Activated B cell treated with CpG ODN at 0.5 μM for 24 hours (primary cell): ENCODE measurements around the gene RASSF3. TPM values are rescaled to one million over a fixed set of nuclear protein-coding genes. Genes with fewer than 3 reads are reported as not detected.

ENCODE experiments used
- ATAC-seq: fragments of 200-7000 bp; cut with Tn5 transposase; one replicate; pipeline ENCODE4 v1.10.0; 2021; ENCODE audit warnings: low read depth, mild to moderate bottlenecking, moderate library complexity
- CTCF ChIA-PET: fragments of 350-600 bp; sonication (Branson Sonifier 250); formaldehyde crosslinking; loops from one replicate; lab custom pipeline; 2021; ENCODE audit warnings: antibody characterized with exemption; lab: Charles Lee
- POLR2A ChIA-PET: fragments of 350-600 bp; sonication (Branson Sonifier 250); formaldehyde crosslinking; loops from one replicate; lab custom pipeline; 2021; ENCODE audit warnings: antibody characterized with exemption; lab: Charles Lee
- DNase-seq: peaks from one replicate; pipeline ENCODE4 v3.0.0; 2022
- H3K27ac Mint-ChIP-seq: one replicate; pipeline ENCODE4 v1.8.0; 2020; ENCODE audit warnings: mixed read lengths
- H3K27me3 Mint-ChIP-seq: one replicate; pipeline ENCODE4 v1.8.0; 2021; ENCODE audit warnings: mixed read lengths
- H3K36me3 Mint-ChIP-seq: one replicate; pipeline ENCODE4 v1.8.0; 2021; ENCODE audit warnings: low read depth, mixed read lengths
- H3K4me1 Mint-ChIP-seq: one replicate; pipeline ENCODE4 v1.8.0; 2021; ENCODE audit warnings: mixed read lengths
- H3K4me3 Mint-ChIP-seq: one replicate; pipeline ENCODE4 v1.8.0; 2020; ENCODE audit warnings: mild to moderate bottlenecking, mixed read lengths
- H3K9me3 Mint-ChIP-seq: one replicate; pipeline ENCODE4 v1.8.0; 2020; ENCODE audit warnings: mixed read lengths
- intact Hi-C: fragments of 100-400 bp; cut with micrococcal nuclease; formaldehyde crosslinking; loops from one replicate; pipeline ENCODE4 v1.15.1; 2024
- total RNA-seq: library from RNA; stranded (reverse); gene quantifications from 2 replicates; pipeline ENCODE4 v1.2.3, GENCODE V29; 2022
- TF ChIP-seq, protein P1 (sequence below): fragments of 200-600 bp; IDR thresholded peaks from one replicate; pipeline ENCODE4 v1.8.0; 2022; ENCODE audit warnings: antibody characterized with exemption, mild to moderate bottlenecking

The RASSF3 gene
- total RNA-seq, 1 donor from 2014 or later: 95.7 TPM

GRCh38 chr12:64730588-64730969 is 120.3 kb downstream of the RASSF3 start:
- intact Hi-C loops: no loop called here
- Mint-ChIP-seq H3K36me3 (peaks cover 53% of the 10 kb centered on the region), H3K9me3 (no peaks in the 10 kb centered on the region), H3K27me3 (no peaks in the 10 kb centered on the region), H3K27ac (peak overlapping the region; percentile 68), H3K4me3 (no peak overlapping the region), H3K4me1 (peaks cover 12% of the 10 kb centered on the region)
- TF ChIP-seq, protein P1, sequence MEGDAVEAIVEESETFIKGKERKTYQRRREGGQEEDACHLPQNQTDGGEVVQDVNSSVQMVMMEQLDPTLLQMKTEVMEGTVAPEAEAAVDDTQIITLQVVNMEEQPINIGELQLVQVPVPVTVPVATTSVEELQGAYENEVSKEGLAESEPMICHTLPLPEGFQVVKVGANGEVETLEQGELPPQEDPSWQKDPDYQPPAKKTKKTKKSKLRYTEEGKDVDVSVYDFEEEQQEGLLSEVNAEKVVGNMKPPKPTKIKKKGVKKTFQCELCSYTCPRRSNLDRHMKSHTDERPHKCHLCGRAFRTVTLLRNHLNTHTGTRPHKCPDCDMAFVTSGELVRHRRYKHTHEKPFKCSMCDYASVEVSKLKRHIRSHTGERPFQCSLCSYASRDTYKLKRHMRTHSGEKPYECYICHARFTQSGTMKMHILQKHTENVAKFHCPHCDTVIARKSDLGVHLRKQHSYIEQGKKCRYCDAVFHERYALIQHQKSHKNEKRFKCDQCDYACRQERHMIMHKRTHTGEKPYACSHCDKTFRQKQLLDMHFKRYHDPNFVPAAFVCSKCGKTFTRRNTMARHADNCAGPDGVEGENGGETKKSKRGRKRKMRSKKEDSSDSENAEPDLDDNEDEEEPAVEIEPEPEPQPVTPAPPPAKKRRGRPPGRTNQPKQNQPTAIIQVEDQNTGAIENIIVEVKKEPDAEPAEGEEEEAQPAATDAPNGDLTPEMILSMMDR: no peak
- CTCF ChIA-PET: no interaction called here
- no peak for DNase-seq
- no peak for ATAC-seq
- POLR2A ChIA-PET: interaction anchor here (0.5 kb wide), 1 partner anchor 221 kb away, joined by 3 read pairs; no protein-coding TSS in a partner anchor

GRCh38 chr12:64731683-64732082 is 121.4 kb downstream of the RASSF3 start:
- DNase-seq (no peak), ATAC-seq (no peak)
- Mint-ChIP-seq H3K27me3 (no peaks in the 10 kb centered on the region), H3K36me3 (peaks cover 60% of the 10 kb centered on the region), H3K27ac (no peak overlapping the region), H3K4me1 (peaks cover 12% of the 10 kb centered on the region), H3K4me3 (no peak overlapping the region), H3K9me3 (no peaks in the 10 kb centered on the region)
- ChIA-PET POLR2A (no interaction called here), CTCF (no interaction called here)
- TF ChIP-seq, protein P1: no peak
- intact Hi-C loops: no loop called here

DNA sequence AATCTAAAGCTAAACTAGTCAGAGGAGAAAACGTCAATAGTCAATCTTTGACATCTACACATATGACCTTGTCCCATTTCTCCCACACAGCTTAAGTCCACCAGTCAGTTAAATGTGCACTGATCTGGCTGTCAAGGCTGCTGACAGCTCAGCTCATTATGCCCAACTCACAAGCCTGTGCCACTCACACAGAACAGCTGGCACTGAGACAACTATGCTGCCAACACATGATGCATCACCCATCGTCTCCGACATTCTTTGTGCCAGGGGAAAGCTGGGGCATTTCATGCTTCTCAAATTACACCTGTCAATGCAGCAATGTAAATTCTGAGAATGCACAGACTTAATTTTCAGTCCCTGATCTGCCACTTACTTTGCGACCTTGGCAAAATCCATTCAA is 123.6 kb downstream of the RASSF3 start:
- CTCF ChIA-PET: interaction anchor here (1.2 kb wide), 1 partner anchor 185 kb away, joined by 3 read pairs; no protein-coding TSS in a partner anchor
- Mint-ChIP-seq H3K4me1 (peaks cover 12% of the 10 kb centered on the region), H3K27ac (no peak overlapping the region), H3K27me3 (no peaks in the 10 kb centered on the region), H3K9me3 (no peaks in the 10 kb centered on the region), H3K4me3 (no peak overlapping the region), H3K36me3 (peaks cover 69% of the 10 kb centered on the region)
- POLR2A ChIA-PET: no interaction called here
- TF ChIP-seq, protein P1: no peak
- intact Hi-C loops: no loop called here
- DNase-seq (no peak), ATAC-seq (no peak)

GRCh38 chr12:64735442-64735841 is 125.1 kb downstream of the RASSF3 start:
- Mint-ChIP-seq H3K36me3 (peaks cover 81% of the 10 kb centered on the region), H3K9me3 (no peaks in the 10 kb centered on the region), H3K4me3 (no peak overlapping the region), H3K4me1 (peaks cover 5% of the 10 kb centered on the region), H3K27me3 (no peaks in the 10 kb centered on the region), H3K27ac (no peak overlapping the region)
- intact Hi-C loops: no loop called here
- TF ChIP-seq, protein P1: no peak
- DNase-seq (no peak), ATAC-seq (no peak)
- CTCF ChIA-PET: no interaction called here
- POLR2A ChIA-PET: no interaction called here

- ChIA-PET POLR2A (no interaction called here), CTCF (no interaction called here)
- intact Hi-C loops: no loop called here
- peaks cover 79% of the 10 kb centered on the region for H3K36me3 Mint-ChIP-seq
- H3K27ac Mint-ChIP-seq: no peak overlapping the region
- H3K4me3 Mint-ChIP-seq: no peak overlapping the region
- H3K4me1 Mint-ChIP-seq: no peaks in the 10 kb centered on the region
- ATAC-seq (no peak), DNase-seq (no peak)
- H3K9me3 Mint-ChIP-seq: no peaks in the 10 kb centered on the region
- H3K27me3 Mint-ChIP-seq: no peaks in the 10 kb centered on the region
- TF ChIP-seq, protein P1: no peak
These were observed 126.5 kb downstream of the RASSF3 start for GRCh38 chr12:64736771-64737170.
